DMS79 treated with DMSO at 0.1 percent for 48 hours (cell line): ENCODE results near the gene PMPCA.

Experiments used
- DNase-seq: peaks from one replicate; lab custom pipeline; 2025; lab: John Stamatoyannopoulos, UW

PMPCA gene

DNA sequence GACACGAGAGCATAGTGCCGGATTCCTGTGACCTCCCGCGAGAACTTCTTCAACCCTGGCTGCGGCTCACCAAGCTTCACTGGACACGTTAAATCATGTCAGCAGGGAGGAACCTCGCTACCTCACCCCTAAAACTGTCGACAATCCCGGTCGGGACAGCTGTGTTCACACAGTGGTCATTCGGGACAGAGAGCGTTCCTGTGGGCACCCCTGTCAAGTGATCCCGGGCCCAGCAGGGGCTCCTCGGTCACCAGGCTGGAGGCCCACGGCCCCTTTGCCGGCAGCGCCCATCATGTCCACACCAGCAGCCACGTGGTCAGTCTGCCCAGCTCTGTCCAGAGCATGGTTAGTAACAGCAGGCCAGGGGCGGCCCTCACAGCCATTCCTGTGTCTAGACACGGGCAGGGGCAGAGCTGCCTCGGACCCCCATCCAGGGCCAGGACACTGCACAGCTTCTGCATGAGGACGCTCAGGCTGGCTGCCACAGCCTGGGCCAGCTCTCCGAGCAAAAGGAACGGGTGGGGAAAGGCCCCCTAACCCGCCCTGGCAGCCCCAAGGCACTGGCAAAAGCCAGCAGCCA is 25.7 kb downstream of the PMPCA start:
- DNase-seq = no peak

DNA sequence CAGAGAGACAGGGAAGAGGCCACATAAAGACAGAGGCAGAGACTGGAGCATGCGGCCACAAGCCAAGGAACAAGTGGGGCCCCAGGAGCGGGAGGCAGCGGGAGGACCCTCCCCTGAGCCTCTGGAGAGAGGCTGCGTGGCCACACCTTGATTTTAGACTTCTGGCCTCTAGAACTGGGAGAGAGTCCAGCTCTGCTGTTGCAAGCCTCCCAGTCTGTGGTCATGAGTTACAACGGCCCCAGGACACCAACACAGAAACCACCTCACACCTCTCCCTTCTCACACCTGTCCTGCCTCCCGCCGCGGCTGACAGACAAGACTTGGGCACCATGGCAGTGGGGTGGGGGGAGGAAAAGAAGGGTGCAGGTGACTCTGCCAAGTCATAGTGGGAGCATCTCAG is 27.0 kb downstream of the PMPCA start:
- no peak for DNase-seq

DNA sequence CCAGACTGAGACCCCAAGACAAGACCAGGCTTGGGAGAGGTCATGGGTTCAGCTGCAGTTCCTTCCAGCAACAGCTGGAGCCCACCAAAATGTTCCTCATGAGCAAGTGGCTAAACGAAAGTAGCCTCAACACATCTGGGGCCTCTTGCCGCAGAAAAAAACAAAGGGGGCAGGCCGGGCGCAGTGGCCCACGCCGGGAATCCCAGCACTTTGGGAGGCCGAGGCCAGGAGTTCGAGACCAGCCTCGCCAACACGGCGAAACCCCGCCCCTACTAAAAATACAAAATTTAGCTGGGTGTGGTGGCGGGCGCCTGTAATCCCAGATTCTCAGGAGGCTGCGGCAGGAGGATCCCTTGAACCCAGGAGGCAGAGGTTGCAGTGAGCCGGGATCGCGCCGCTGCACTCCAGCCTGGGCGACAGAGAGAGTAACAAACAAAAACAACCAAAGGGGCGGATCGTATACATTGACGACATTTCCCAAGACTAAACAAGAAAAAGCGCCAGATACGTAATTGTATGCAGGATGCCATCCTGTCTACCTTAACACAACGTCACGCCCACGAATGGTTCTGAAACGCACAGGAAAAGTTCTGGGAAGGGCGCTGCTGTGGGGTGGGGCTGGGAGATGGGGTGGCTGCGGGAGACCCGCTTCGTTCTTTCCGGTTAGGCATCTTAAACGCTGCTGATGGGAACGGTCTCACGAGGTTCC is 27.5 kb downstream of the PMPCA start:
- DNase-seq = no peak

DNA sequence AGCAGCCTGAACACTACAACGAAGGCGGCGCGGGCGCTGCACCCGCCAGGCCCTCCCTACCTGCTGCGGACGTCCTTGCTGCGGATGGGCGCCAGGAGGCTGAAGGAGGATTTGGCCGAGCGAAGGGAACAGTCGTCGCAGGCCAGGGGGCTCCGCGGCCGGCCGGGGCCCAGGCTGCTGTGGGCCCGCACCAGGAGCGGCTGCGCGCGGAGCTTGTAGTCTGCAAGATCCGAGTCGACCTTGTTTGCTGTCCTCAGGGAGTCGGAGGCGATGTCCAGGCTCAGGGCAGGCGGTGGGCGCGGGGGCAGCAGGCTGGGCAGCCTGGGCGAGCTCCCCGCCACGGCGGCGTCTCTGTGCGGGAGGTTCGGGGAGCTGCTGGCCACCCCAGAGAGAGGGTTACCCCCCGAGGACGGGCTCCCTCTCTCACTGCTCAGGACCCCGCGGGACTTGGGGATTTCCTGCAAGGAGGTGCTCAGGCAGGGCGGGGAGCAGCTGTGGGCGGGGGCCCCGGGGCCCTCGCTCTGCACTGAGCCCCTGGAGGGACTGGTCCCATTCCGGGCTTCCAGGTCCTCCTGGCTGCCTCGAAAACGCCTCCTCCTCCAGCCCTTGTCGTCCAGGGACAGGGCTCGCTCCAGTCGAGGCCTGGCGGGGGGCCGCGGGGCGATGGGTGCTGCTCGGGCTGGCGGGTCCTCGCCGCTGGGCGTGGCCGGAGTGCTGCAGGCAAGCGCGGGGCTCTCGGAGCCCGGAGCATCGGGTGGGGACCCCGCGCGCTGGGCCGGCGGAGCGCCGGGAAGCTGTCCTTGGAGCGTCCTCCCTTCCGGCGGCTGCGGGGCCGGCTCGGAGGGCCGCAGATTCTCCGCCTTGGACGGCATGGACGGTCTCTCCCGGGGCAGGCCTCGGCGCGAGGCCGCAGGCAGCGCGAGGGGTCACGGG is 28.4 kb downstream of the PMPCA start:
- DNase-seq = peak; percentile 4

DNA sequence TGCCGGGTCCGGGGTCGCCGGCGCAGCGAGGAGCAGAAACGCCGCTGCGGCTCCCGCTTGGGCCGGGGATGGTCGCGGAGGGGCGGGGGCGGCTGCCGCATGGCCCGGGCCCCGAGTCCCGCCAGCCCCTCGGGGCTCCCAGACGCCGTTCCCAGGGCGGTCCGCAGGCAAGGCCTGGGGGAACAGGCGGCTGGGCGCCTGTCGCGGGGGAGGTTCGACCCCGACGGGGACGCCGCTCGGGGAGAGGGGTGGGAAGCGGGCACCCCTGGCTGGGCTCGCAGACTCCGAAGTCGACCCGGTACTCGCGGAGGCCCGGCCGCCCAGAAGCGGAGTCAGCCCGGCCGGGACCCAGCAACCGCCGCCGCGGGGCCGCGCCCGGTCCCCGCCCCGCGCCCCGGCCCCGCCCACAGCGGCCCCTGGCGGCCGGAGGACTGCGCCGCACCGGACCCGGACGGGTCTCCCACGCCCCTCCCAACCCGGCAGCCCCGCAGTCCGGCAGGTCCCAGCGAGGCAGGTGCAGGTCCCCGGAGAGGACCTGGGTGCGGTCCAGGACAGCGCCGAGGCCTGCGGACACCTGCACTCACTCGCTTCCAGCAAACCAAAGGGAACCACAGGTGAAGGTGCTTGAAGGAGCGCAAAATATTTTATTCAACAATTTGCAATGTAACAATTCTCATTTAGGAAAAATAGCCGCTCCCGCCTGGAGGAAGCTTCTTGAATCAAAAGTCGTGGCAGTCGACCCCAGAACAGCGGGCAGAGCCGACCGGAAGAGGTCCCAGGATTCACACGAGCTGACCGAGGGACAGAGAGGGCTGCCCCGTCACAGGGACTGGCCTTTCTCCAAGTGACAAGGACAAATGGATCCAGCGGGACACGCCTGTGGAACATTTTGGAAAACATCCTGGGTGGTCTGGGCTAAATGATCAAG is 29.3 kb downstream of the PMPCA start, which contains the start of gene INPP5E:
Gene INPP5E, minus strand, starts transcription at position 365 of the 928 bp plus-strand sequence. CDS start 426 bp downstream, outside the sequence.
- DNase-seq = peak; percentile 37

DNA sequence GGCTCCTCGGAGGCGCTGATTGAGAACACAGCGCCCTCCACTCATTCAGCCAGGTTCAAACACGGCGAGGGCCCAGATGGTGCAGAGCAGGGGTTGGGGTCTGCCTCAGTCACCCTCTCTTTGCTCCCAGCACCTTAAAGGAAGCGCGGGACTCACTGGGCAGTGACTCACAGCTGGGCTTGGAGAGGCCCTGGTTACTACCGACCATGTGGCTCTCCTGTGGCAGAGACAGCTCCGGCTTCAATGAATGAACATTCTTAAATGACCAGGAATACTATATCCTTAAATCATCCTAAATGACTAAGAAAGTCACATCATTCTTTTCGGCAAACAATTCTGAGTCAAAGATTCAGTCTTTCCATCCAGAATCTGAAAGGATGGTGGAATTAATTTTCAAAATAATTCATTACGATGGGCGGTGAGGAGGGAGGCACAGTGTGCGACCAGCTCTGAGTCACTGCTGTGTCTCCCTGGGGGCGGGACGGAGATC is 30.8 kb downstream of the PMPCA start:
- no peak for DNase-seq

DNA sequence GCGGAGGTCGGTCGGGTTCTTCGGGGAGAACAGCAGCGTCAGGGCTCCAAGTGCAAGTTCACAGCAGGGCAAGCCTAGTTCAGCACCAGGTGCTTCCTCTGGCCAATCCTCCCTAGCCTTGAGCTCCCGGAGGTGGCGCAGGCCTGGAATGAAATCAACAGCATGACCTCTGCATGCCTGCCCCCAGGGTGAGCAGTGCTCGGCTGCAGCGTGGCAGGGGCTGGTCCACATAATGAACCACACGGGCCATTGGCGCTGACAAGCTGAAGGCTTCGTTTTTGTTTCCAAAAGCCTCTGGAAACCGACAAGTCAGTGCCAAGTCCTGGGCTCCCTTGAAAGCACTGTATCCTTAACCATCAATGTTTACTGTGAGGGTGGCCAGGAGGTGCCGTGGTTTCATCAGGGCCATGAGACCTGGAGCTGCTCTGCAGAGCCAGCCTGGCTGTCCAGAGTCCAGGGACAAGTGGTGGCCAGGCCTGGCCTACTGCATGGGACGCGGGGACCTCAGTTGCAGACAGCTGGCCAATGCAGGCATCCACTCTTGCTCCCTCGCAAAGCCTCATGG is 31.3 kb downstream of the PMPCA start:
- no peak for DNase-seq

DNA sequence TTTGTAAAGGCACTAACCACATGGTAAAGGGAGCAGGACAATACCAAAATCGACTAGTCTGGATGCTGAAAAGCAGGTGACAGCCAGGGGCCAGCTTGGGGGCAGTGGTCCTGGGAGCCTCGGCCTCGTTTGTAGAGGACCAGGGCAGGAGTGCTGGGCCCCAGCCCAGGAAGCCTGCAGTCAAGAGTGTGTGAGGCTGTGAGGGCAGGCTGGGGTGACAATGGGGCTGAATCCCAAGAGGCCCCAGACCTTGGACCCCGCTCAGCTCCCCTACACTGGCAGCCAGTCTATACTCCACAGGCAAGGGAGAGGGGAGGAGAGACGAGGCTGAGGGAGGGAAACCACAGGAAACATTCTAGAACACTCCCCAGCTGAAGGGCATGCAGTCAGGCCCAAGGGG is 31.8 kb downstream of the PMPCA start:
- no peak for DNase-seq

DNA sequence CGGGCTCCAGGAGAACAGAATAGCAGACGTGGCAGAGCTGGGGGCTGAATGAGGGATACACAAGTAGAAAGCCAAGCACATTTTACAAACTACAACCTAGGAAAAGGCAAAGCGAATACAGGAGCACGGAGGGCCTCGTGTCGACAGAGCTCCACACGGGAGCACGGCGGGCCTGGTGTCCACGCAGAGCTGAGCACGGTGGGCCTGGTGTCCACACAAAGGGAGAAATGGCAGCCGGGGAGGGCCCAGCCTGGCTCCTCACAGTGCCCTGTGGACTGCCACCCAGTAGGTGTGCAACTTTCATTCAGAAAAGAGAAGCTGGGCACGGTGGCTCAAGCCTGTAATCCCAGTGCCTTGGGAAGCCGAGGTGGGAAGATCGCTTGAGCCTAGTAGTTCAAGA is 32.6 kb downstream of the PMPCA start:
- no peak for DNase-seq

DNA sequence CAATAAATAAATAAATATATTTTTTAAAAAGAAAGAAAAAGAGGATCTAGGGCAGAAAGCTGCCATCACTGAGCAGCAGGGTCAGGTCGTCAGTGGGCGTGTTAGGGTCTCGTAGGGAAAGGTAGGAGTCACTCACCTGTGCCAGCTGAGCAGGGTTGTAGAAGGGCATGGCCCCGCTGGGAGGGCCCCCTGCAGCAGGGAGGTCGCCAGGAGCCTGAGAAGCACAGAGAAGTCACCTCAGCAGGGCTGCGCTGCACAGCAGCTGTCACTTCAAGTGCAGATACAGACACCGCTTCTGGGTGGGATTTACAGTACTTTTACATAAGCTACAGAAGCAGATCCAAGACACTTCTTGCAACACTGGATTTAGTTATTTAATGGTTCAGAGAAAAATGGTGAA is 33.2 kb downstream of the PMPCA start:
- no peak for DNase-seq

DNA sequence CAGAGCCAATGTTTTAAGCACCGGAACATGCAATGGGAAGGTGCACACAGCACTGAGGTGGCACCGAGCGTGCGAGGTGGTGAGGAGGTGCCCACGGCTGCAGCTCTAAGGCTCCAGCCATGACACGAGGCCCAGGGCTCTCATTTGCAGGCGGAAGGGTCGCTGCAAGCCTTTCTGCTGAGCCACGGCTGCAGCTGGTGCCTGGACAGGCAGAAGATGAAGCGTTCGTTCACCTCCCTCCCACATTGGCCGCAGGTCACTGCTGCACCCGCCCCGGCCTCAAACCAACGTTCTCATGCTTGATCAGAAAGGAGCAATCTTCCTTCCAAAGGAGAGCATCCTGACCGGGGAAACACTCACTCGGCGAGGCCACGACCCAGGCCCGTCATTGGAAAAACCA is 33.6 kb downstream of the PMPCA start:
- DNase-seq = no peak

DNA sequence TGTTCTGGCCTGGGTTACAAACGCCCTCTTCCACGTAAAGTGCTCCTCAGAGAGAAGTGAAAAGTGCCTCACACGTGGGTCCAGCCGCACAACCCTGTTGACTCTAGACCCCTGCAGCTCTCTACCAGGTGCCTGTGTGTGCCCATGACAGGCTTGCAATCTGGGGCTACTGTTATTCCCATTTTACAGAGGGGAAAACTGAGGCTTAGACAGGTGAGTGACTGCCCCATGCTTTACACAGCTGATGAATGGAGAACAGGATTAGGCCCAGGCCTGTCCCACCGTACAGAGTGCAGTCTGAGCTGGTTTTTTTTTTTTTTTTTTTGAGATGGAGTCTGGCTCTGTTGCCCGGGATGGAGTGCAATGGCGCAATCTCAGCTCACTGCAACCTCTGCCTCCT is 35.3 kb downstream of the PMPCA start:
- DNase-seq = no peak

DNA sequence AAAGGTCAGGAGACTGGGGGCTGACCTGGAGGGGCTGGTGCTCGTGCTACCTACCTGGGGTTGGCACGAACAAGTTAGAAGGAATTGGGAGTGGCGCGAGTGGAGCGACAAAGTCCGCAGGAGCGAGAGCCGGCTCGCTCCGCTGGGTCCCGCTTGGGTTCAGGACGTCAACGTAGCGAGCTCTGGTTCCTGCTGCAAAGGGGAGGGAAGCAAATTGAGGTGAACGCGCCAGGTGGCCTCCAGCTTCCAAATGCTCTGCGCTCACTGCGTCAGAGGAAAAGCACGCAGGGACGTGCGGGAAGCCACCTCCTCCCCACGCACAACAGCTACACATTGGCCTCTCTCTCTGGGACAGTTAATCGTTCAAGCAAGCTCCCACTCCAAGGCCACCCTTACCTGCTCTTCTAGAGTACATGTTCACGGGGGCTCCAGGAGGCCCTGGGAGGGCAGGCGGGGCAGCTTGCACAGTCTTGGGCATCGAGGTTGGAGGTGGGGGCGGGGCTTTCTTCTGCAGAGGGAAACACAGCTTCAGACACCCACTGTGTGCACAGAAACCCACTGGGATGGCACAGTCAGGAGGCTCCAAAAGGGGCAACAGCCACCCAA is 36.8 kb downstream of the PMPCA start:
- no peak for DNase-seq

DNA sequence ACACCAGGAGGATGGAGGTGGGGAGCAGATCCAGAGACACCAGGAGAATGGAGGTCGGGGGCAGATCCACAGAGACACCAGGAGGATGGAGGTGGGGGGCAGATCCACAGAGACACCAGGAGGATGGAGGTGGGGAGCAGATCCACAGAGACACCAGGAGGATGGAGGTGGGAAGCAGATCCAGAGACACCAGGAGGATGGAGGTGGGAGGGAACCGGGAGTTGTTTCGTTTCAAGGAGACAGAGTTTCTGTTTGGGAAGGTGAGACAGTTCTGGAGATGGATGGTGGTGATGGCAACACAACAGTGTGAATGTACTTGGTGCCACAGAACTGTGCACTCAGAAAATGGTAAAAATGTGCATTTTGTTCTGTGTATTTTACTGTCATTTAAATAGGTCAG is 38.2 kb downstream of the PMPCA start:
- DNase-seq = no peak

DNA sequence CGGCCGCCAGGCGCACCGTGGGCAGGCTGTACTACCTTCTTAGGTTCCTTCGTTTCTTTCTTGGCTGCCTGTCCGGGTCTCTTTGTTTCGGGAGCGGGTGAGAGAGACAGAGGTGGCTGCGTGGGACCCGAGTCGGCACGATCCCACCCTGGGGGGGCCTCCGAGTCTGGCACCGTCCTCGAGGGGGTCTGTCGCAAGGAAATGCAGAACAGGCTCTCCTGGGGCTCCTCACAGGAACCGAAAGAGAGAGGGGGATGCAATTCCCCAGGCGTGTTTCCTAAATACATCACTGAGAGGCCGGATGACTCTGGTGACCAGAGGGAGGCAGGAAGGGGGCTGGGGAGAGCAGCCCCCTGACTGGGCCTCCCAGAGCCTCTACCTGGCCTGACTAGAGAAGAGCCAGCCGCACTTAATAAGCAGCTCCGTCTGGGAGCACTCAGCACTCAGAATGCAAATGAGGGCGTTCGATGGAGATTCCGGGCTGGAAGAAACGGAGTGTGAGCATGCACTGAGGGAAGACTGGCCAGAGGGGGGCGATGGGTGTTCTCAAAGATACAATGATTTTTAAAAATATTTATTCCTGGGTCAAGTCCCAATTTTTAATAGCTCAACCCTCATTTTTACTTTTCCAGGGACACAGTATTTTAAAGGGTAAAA is 40.9 kb downstream of the PMPCA start:
- DNase-seq = no peak

DNA sequence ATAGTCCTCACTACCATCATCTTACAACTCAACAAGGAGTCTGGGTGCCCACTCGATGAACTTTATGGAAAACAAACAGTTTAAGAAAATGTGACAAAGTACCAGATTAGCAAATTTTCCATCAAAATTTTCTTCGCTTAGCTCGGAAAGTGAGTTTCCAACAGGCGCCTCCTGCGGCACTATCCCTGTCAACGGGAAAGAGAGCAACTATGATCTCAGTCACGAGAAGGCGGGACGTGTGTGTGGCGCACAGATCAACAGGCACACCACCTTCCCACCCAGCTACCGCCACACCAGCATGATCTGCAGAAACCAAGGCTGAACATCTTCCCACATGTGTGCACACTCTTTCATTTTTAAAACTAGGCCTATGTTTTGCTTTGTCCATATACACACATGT is 42.9 kb downstream of the PMPCA start:
- no peak for DNase-seq

DNA sequence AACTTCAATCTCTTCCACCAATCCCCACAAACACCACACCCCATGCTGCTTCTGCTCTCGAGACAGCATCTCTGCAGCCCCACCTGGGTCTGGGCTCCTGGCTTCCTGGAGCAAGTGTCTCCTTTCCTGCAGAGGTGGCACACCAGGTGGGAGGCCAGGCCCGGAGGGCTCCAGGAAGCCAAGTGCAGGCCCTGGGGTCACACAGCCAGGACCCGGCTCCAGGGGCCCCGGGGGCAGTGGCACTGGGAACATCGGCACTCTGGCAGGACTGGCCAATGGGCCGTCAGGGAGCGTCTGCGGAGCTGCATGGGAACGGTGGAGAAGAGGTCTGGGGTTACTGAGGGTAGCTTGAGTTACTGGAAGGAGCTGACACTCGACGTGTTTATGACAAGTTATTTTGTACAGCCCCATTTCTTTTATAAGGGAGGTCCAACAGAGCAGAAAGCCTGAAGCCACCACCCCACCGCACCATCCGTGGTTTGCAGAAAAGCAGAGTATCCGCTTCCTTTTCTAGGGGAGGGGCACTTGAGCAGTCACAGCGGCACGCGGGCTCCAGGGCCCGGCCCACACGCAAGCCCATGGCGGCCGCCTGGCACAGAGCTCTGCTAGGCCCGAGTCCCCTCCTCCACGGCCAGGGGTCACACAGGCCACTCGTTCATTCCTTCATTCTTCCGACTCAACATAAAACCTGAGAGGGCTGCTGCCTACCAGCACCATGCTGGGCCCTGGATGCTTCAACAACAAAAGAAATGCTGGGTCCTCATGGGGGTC is 43.8 kb downstream of the PMPCA start:
- no peak for DNase-seq

DNA sequence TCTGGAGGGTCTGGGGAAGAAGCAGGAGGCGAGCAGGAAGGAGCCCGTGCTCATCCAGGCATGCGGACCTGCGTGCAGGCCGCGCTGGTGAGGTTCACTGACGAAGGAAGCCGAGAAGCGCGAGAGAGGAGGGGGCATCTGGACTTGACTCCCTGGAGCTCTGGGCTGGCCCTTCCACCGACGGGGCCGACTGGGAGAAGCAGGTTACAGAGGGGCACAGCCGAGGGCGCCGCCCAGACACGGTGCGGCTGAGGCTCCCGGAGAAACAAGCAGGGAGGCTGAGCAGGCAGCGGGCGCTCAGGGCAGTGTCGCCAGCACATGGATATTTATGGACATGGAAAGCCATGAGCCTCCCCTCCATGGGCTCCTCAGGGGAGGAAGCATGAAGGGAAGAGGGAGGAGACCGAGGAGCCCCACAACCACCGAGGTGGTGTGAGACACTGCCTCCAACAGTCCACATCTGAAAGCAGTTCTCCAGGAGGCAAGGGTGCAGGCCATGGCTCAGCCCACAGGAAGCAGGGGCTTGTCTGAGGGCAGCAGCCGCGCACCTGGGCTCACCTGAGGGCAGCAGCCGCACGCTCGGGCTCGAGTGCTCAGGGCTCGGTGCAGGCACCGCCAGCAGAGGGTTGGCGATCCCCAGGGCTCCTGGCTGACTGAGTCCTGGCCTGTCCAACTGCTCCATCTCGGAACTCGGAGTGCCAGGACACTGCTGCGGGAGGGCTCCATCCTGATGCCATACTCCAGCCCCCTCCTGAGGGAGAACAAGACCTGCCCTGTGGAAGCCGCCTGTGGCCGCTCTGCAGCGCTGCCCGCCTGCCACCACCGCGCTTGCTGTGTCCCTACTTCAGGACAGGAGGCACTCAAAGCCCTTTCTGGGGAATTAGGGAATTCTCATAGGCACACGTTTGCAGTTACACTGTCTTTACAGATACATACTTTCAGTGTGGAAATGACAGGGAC is 44.9 kb downstream of the PMPCA start:
- no peak for DNase-seq
